ENCODE data around the gene RYR1. TPM values are rescaled to one million over a fixed set of nuclear protein-coding genes. Genes with fewer than 3 reads are reported as not detected.
"Not testable (repeated sequence)": the region's sequence is repeated elsewhere in the genome, so short reads cannot be mapped to it uniquely, and the experiment has no call there.

Gene RYR1
- total RNA-seq, 2 donors from 2014 or later: 13.2 to 41.5 TPM

DNA sequence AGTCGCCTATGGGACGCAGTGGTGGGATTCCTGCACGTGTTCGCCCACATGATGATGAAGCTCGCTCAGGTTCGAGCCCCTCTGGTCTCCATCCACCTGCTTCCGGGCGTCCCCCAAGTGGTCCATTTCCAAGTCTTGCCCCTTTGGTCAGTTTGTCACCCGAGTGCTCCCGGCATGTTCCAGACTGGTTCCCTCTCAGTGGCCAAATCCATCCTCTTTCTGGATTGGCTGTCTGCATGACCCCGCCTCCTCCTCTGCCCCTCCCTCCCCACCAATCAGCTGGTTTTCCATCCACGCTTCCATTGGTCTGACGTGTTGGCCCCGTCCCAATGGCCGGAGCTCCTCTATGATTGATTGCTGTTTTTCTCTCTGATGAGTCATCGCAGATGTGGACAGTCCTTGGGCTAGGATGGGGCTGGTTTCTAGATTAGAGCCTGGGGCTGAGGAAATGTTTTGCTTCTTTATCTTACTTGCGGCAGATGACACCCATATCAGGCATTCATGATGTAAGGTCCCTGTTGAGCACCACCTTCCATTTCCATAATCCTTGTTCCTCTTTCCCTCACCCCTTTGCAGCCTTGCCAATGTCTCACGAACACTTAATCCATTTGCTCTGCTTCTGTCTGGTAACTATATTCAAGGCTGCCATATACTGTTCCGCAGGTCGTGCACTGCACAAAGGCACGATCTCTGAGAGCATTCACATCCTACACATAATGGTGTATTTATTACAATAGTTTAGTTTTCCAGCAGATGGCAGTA is 110.5 kb downstream of the RYR1 start:
- H3K4me3 Mint-ChIP-seq: peak overlapping the region; percentile 60
- H3K27ac Mint-ChIP-seq: peak overlapping the region; percentile 47
- H3K9me3 Mint-ChIP-seq: no peaks in the 10 kb centered on the region

DNA sequence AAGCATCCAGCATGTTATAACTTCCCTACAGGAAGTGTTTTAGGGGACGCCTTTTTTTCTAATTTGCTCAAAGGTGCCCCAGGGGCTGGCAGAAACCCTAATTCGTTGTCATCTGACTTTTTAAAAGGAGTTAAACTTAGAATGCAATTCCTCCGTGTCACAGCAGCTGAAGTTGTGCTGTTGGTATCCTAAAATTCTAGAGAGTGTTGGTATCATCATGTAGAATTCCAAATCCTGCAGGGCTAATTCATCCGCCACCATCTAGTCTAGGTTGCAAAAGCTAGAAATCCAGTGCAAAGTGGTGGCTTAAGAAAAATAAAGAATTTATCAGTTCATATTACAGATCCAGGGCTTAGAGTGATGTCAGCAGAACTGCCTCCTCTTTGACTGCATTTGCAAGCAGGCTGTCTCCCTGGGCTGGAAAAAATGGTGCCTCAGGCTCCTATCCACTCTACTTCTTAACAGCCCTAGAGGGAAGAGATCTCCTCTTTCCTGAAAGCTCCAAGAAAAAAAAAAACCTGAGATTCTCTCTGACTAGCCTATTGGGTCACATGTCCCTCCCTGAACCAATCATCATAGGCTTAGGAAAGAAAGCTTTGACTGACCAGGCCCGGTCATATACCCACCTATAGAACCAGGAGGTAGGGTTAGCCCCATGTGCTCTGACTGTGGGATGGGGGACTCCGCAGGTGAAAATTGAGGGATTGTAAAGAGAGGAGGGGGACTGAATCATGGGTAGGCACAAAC is 111.3 kb downstream of the RYR1 start:
- Mint-ChIP-seq H3K4me1 (peaks cover 10% of the 10 kb centered on the region), H3K36me3 (ENCODE audit: low read depth) (no peaks in the 10 kb centered on the region), H3K9me3 (no peaks in the 10 kb centered on the region), H3K4me3 (peak overlapping the region; percentile 60), H3K27ac (peak overlapping the region; percentile 47), H3K27me3 (no peaks in the 10 kb centered on the region)
- no peak for ATAC-seq (replicated peaks)

More for the DNA sequence above, 110.5 kb downstream of the RYR1 start:
- Mint-ChIP-seq H3K36me3 (ENCODE audit: low read depth) (peaks cover under 1% of the 10 kb centered on the region), H3K27me3 (no peaks in the 10 kb centered on the region), H3K4me1 (peaks cover 10% of the 10 kb centered on the region)
- peak; percentile 90 for ATAC-seq (replicated peaks)

DNA sequence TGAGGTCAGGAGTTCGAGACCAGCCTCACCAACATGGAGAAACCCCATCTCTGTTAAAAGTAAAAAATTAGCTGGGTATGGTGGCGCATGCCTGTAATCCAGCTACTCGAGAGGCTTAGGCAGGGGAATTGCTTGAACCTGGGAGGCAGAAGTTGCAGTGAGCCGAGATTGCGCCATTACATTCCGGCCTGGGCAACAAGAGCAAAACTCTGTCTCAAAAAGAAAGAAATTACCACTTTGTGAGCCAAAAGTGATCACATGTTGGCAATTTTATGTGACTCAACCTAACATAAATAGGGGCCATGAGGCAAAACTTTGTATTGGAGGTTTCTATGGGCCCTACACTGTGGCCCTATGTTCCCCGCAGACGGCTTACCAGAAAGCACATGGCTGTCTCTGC is 112.1 kb downstream of the RYR1 start:
- no peak for ATAC-seq (replicated peaks)
- Mint-ChIP-seq H3K9me3 (no peaks in the 10 kb centered on the region), H3K4me3 (no peak overlapping the region), H3K36me3 (ENCODE audit: low read depth) (peaks cover 6% of the 10 kb centered on the region), H3K4me1 (peaks cover 10% of the 10 kb centered on the region), H3K27me3 (no peaks in the 10 kb centered on the region), H3K27ac (no peak overlapping the region)

- no peak overlapping the region for H3K4me3 Mint-ChIP-seq
- H3K36me3 Mint-ChIP-seq (ENCODE audit: low read depth): peaks cover 8% of the 10 kb centered on the region
- no peak overlapping the region for H3K27ac Mint-ChIP-seq
- H3K9me3 Mint-ChIP-seq: no peaks in the 10 kb centered on the region
- peaks cover 17% of the 10 kb centered on the region for H3K4me1 Mint-ChIP-seq
- no peak for ATAC-seq (replicated peaks)
- H3K27me3 Mint-ChIP-seq: no peaks in the 10 kb centered on the region
Observed at GRCh38 chr19:38547421-38547820, 113.9 kb downstream of the RYR1 start.

DNA sequence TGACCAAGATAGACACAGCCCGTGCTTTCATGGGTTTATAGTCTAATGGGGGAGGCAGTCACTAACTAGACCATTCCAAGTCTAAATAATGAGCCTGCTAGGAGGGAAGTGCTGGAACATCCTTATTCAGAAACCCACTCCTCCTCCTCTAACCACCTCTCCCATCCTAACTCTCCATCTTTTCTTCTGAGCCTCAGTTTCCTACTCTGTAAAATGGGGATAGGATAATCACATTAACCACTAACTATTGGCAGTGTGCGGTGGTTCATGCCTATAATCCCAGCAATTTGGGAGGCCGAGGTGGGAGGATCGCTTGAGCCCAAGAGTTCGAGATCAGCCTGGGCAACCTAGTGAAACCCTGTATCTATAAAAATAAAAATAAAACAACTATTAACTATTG is 115.6 kb downstream of the RYR1 start:
- H3K9me3 Mint-ChIP-seq: no peaks in the 10 kb centered on the region
- H3K4me1 Mint-ChIP-seq: peaks cover 18% of the 10 kb centered on the region
- H3K36me3 Mint-ChIP-seq (ENCODE audit: low read depth): peaks cover 8% of the 10 kb centered on the region
- no peaks in the 10 kb centered on the region for H3K27me3 Mint-ChIP-seq
- no peak overlapping the region for H3K4me3 Mint-ChIP-seq
- no peak overlapping the region for H3K27ac Mint-ChIP-seq
- no peak for ATAC-seq (replicated peaks)

- H3K27ac Mint-ChIP-seq: no peak overlapping the region
- no peaks in the 10 kb centered on the region for H3K9me3 Mint-ChIP-seq
- H3K27me3 Mint-ChIP-seq: no peaks in the 10 kb centered on the region
- no peak for ATAC-seq (replicated peaks)
- peaks cover 8% of the 10 kb centered on the region for H3K36me3 Mint-ChIP-seq (ENCODE audit: low read depth)
- H3K4me3 Mint-ChIP-seq: no peak overlapping the region
- peaks cover 15% of the 10 kb centered on the region for H3K4me1 Mint-ChIP-seq
Observed at GRCh38 chr19:38549942-38550341, 116.5 kb downstream of the RYR1 start.

DNA sequence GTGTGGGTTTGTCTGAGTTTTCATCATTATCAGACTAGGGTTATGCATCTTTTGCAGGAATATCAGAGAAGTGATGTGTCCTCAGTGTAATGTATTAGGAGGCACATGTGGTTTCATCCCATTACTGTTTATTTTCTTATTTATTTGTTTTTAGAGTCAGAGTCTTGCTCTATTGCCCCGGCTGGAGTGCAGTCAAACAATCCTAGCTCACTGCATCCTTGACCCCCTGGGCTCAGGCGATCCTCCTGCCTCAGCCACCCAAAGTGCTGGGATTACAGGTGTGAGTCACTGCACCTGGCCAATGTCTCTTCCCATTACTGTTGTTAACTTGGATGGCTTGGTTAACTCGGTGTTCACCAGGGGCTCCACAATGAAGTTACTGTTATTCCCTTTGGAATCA is 116.9 kb downstream of the RYR1 start:
- H3K4me3 Mint-ChIP-seq: no peak overlapping the region
- ATAC-seq (replicated peaks): no peak
- peaks cover 8% of the 10 kb centered on the region for H3K36me3 Mint-ChIP-seq (ENCODE audit: low read depth)
- no peaks in the 10 kb centered on the region for H3K27me3 Mint-ChIP-seq
- no peaks in the 10 kb centered on the region for H3K9me3 Mint-ChIP-seq
- no peak overlapping the region for H3K27ac Mint-ChIP-seq
- H3K4me1 Mint-ChIP-seq: peaks cover 16% of the 10 kb centered on the region

GRCh38 chr19:38551450-38551813 is 117.9 kb downstream of the RYR1 start:
- H3K9me3 Mint-ChIP-seq: no peaks in the 10 kb centered on the region
- H3K36me3 Mint-ChIP-seq (ENCODE audit: low read depth): peaks cover 8% of the 10 kb centered on the region
- peak overlapping the region; percentile 3 for H3K27ac Mint-ChIP-seq
- H3K4me1 Mint-ChIP-seq: peaks cover 16% of the 10 kb centered on the region
- H3K4me3 Mint-ChIP-seq: peak overlapping the region; percentile 20
- peak; percentile 97 for ATAC-seq (replicated peaks)
- H3K27me3 Mint-ChIP-seq: no peaks in the 10 kb centered on the region

DNA sequence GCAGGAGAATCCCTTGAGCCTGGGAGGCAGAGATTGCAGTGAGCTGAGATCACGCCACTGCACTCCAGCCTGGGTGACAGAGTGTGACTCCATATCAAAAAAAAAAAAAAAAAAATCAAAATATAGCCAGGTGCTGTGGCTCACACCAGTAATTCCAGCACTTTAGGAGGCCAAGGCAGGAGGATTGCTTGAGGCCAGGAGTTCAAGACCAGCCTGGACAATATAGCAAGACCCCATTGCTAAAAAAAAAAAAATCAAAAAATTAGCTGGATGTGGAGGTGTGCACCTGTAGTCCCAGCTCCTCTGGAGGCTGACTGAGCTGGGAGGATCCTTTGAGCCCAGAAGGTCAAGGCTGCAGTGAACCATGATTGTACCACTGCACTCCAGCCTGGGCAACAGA is 119.7 kb downstream of the RYR1 start:
- H3K4me1 Mint-ChIP-seq: peaks cover 24% of the 10 kb centered on the region
- not testable (repeated sequence) for H3K27ac Mint-ChIP-seq; H3K36me3 Mint-ChIP-seq (ENCODE audit: low read depth); H3K4me3 Mint-ChIP-seq; H3K27me3 Mint-ChIP-seq; ATAC-seq (replicated peaks); H3K9me3 Mint-ChIP-seq

- H3K27me3 Mint-ChIP-seq: no peaks in the 10 kb centered on the region
- no peaks in the 10 kb centered on the region for H3K9me3 Mint-ChIP-seq
- no peak for ATAC-seq (replicated peaks)
- no peak overlapping the region for H3K27ac Mint-ChIP-seq
- peaks cover 31% of the 10 kb centered on the region for H3K4me1 Mint-ChIP-seq
- peaks cover 10% of the 10 kb centered on the region for H3K36me3 Mint-ChIP-seq (ENCODE audit: low read depth)
- H3K4me3 Mint-ChIP-seq: peak overlapping the region; percentile 2
Observed at GRCh38 chr19:38554676-38555141, 121.2 kb downstream of the RYR1 start.

GRCh38 chr19:38555200-38555599 is 121.7 kb downstream of the RYR1 start:
- Mint-ChIP-seq H3K36me3 (ENCODE audit: low read depth) (peaks cover 13% of the 10 kb centered on the region), H3K27me3 (no peaks in the 10 kb centered on the region), H3K9me3 (no peaks in the 10 kb centered on the region), H3K4me1 (peaks cover 36% of the 10 kb centered on the region), H3K4me3 (peak overlapping the region; percentile 2), H3K27ac (no peak overlapping the region)
- ATAC-seq (replicated peaks): no peak

- H3K9me3 Mint-ChIP-seq: no peaks in the 10 kb centered on the region
- no peaks in the 10 kb centered on the region for H3K27me3 Mint-ChIP-seq
- peaks cover 11% of the 10 kb centered on the region for H3K36me3 Mint-ChIP-seq (ENCODE audit: low read depth)
- H3K27ac Mint-ChIP-seq: peak overlapping the region; percentile 31
- H3K4me3 Mint-ChIP-seq: peak overlapping the region; percentile 56
- H3K4me1 Mint-ChIP-seq: peaks cover 33% of the 10 kb centered on the region
- ATAC-seq (replicated peaks): no peak
Observed at GRCh38 chr19:38556521-38557174, 123.2 kb downstream of the RYR1 start.

DNA sequence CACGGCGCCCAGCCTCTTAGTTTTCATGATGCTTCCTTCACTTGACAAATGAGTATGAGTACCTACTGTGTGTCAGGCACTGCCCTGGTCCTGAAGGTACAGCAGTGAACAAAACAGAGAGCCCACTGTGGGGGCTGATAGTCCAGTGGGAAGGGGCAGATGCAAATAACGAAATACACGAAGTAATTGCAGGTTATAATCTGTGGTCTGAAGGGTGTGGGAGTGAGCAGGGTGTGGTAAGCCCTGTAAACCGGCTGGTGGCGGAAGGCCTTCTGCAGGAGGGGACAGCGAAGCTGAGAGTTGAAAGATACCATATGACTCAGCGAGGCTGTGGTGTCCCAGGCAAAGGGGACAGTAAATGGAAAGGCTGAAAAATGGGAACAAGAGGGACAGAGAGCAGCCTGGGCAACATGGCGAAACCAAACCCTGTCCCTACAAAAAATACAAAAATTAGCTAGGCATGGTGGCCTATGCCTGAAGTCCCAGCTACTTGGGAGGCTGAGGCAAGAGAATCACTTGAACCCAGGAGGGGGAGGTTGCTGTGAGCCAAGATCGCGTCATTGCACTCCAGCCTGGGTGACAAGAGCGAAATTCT is 123.8 kb downstream of the RYR1 start:
- ATAC-seq (replicated peaks): peak; percentile 73
- H3K4me3 Mint-ChIP-seq: peak overlapping the region; percentile 56
- no peaks in the 10 kb centered on the region for H3K9me3 Mint-ChIP-seq
- no peaks in the 10 kb centered on the region for H3K27me3 Mint-ChIP-seq
- H3K36me3 Mint-ChIP-seq (ENCODE audit: low read depth): peaks cover 18% of the 10 kb centered on the region
- H3K4me1 Mint-ChIP-seq: peaks cover 37% of the 10 kb centered on the region
- peak overlapping the region; percentile 31 for H3K27ac Mint-ChIP-seq

GRCh38 chr19:38558933-38559332 is 125.4 kb downstream of the RYR1 start:
- peak overlapping the region; percentile 78 for H3K27ac Mint-ChIP-seq
- H3K27me3 Mint-ChIP-seq; ATAC-seq (replicated peaks); H3K9me3 Mint-ChIP-seq: not testable (repeated sequence)
- peak overlapping the region; percentile 73 for H3K4me3 Mint-ChIP-seq
- H3K4me1 Mint-ChIP-seq: peaks cover 36% of the 10 kb centered on the region
- peaks cover 23% of the 10 kb centered on the region for H3K36me3 Mint-ChIP-seq (ENCODE audit: low read depth)

Measured in activated T-helper 17 cell treated with anti-CD3 and anti-CD28 coated beads, Interleukin-2, amount 50 U/mL, for 72 hours (primary cell).